ENCODE results near the gene PLSCR1.
"Not testable (repeated sequence)": the region's sequence is repeated elsewhere in the genome, so short reads cannot be mapped to it uniquely, and the experiment has no call there.

PLSCR1 gene

DNA sequence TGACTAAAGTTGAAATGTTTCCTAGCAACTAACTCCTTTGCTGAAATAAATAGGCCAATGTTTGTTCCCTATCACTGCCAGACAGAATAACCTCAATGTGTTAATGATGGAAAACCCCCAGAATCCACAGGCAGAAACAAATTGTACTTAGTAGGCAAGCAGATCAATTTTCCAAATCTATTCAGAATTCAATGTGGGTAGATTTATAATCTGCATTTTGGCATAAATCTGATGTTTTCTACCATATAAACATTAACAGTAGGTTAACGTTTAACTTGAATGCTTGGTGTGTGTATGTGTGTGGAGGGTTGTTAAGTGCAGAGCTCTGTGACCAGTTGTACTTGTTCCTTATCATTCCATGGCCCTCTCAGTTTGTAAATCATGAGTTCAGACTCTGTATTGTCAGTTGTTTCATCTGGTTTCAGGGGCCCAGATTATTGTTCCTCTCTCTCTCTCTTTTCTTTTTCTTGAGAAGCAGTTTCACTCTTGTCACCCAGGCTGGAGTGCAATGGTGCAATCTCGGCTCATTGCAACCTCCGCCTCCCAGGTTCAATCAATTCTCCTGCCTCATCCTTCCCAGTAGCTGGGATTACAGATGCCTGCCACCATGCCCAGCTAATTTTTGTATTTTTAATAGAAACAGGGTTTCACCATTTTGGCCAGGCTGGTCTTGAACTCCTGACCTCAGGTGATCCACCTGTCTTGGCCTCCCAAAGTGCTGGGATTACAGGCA is 32.8 kb downstream of the PLSCR1 start:
- no peak for DNase-seq (ENCODE audit: low spot score)

DNA sequence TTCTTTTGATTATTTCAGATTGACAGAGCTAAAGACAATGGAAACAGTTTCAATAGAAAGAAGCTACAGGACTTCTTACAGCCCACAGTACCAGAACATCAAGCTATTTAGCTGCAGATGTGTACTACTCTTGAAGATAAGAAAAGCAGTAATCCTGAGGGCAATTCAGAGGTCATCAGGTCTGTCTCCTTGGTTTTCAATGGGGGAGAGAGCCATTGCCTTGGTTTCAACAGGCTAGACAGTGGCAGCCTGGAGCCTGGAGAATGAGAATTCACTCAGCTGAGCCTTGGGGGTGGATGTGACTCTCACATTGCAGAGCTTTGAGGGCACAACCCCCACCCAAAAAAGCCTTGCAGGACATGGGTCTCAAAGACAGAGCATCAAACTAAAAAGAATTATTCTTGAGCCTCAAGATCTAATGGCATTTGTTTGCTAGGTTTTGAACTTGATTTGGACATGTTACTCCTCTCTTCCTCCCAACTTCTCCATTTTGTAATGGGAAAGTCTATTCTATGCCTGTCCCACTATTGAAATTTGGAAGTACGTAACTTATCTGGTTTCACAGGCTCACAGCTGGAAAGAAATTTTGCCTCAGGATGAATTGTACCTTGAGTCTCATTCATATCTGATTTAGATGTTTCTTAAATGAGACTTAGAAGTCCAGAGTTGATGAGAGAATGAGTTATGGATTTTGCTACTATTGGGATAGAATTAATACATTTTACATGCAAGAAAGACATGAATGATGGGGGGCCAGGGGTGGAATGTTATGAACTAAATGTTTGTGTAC is 36.9 kb downstream of the PLSCR1 start:
- DNase-seq (ENCODE audit: low spot score): no peak

- no peak for DNase-seq (ENCODE audit: low spot score)
These were observed 38.9 kb downstream of the PLSCR1 start for GRCh38 chr3:146505516-146505915.

- no peak for DNase-seq (ENCODE audit: low spot score)
These were observed 39.8 kb downstream of the PLSCR1 start for GRCh38 chr3:146504498-146505197.

GRCh38 chr3:146503461-146504202 is 40.8 kb downstream of the PLSCR1 start:
- DNase-seq (ENCODE audit: low spot score): no peak

DNA sequence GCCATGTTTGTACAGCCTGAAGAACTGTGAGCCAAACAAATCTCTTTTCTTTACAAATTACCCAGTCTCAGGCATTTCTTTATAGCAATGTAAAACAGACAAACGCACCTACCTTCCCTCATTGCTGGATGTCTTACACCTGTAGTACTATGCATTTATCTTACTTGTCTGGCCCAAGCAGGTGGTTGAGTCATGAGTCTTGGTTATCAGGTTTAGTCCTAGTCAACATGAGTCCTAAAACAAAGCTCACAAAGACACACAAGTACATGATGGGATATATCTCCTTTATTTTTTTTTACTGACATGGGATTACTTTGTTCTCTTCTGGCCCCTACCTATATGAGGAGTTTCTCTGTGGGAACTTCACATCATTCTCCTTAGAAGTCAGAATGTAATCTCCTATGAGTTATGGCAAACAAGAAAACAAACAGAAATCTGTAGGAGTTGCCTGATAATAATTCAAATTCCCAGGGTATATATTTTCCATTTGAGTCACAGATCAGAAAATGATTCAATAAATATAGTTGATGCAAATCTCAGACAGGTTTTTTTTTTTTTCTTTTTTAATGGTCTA is 41.4 kb downstream of the PLSCR1 start:
- no peak for DNase-seq (ENCODE audit: low spot score)

DNA sequence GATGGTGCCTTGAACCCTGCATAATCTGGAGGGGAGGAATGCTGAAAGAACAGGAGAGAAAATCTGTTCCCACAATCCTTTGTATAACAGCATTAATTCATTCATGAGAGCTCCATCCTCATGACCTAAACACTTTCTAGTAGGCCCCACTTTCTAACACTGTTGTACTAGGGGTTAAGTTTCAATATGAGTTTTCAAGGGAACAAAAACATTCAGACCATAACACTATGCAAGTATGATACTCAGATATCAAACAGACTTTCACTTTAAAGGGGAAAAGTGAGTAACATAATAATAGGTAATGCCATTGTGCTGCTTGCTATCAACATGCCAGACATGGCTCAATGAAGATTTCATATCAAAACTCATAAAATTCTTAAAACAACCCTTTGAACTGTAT is 42.7 kb downstream of the PLSCR1 start:
- no peak for DNase-seq (ENCODE audit: low spot score)

DNA sequence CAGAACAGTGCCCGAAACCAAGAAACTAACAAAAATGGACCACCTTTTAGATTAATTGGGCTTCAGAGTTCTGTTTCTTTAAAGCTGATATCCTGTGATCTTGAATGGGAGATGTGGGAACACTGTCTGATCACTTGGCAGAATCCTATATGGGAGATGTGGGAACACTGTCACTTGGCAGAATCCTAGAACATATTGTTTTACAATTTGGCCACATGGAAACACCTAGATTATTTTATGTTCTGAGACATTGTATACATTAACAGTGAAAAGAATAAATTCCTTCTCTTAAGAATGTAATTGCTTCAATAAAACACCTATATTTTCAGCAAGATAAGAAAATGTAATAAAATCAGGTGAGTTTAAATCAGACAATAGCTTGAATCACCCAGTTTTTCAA is 44.7 kb downstream of the PLSCR1 start:
- no peak for DNase-seq (ENCODE audit: low spot score)

DNA sequence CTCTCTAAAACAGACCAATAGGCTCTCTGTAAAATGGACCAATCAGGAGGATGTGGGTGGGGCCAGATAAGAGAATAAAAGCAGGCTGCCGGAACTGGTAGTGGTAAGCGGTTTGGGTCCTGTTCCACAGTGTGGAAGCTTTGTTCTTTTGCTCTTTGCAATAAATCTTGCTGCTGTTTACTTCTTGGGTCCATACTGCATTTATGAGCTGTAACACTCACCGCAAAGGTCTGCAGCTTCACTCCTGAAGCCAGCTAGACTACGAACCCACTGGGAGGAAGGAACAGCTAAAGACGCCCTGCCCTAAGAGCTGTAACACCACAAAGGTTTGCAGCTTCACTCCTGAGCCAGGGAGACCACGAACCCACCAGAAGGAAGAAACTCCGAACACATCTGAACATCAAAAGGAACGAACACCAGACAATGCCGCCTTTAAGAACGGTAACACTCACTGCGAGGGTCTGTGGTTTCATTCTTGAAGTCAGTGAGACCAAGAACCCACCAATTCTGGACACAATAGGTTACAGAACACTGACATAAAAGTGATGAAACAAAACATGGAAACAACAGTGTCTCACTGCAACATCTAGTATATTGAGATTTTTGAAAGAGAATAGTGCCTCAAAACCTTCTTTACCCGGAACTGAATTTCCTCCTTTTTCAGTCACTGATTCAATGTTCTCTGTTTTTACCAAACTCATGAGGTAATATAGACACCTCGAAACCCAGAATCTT is 46.2 kb downstream of the PLSCR1 start:
- DNase-seq (ENCODE audit: low spot score): no peak

DNA sequence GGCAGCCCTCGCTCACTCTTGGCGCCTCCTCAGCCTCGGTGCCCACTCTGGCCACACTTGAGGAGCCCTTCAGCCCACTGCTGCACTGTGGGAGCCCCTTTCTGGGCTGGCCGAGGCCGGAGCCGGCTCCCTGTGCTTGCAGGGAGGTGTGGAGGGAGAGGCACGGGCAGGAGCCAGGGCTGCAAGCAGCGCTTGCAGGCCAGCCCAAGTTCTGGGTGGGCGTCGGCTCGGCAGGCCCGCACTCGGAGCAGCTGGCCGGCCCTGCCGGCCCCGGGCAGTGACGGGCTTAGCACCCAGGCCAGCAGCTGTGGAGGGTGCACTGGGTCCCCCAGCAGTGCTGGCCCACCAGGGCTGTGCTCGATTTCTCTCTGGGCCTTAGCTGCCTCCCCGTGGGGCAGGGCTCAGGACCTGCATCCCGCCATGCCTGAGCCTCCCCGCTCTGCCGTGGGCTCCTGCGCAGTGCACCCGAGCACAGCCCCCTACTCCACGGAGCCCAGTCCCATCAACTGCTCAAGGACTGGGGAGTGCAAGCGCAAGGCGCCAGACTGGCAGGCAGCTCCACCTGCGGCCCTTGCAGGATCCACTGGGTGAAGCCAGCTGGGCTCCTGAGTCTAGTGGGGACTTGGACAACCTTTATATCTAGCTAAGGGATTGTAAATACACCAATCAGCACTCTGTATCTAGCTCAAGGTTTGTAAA is 47.1 kb downstream of the PLSCR1 start:
- not testable (repeated sequence) for DNase-seq (ENCODE audit: low spot score)

- no peak for DNase-seq (ENCODE audit: low spot score)
These were observed 47.7 kb downstream of the PLSCR1 start for GRCh38 chr3:146496726-146497125.

- no peak for DNase-seq (ENCODE audit: low spot score)
These were observed 48.2 kb downstream of the PLSCR1 start for GRCh38 chr3:146496251-146496650.

- DNase-seq (ENCODE audit: low spot score): no peak
These were observed 50.6 kb downstream of the PLSCR1 start for GRCh38 chr3:146493761-146494160.

DNA sequence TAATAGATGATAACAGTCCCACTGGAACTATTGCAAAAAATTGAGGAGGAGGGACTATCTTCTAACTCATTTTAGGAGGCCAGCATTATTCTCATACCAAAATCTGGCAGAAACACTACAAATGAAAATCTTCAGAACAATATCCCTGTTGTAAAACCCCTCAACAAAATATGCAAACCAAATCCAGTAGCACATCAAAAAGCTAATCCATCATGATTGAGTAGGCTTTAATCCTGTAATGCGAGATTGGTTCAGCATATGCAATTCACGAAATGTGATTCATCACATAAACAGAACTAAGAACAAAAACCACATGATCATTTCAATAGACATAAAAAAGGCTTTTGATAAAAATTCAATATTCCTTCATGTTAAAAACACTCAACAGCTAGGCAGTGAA is 51.2 kb downstream of the PLSCR1 start:
- DNase-seq (ENCODE audit: low spot score): no peak

DNA sequence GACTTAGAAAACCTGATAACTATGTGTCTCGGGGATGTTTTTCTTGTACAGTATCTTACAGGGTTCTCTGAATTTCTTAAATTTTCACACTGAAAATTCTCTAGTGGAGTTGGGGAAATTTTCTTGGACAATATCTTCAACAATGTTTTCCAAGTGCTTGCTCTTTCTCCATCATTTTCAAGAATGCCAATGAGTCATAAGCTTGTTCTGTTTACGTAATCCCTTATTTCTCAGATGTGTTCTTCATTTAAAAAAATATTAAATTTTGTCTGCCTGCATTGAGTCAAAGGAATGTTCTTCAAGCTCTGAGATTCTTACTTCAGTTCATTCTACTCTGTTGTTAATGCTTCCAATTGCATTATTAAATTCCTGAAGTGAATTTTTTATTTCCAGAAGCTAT is 53.1 kb downstream of the PLSCR1 start:
- no peak for DNase-seq (ENCODE audit: low spot score)

- no peak for DNase-seq (ENCODE audit: low spot score)
These were observed 59.1 kb downstream of the PLSCR1 start for GRCh38 chr3:146485297-146485696.

DNA sequence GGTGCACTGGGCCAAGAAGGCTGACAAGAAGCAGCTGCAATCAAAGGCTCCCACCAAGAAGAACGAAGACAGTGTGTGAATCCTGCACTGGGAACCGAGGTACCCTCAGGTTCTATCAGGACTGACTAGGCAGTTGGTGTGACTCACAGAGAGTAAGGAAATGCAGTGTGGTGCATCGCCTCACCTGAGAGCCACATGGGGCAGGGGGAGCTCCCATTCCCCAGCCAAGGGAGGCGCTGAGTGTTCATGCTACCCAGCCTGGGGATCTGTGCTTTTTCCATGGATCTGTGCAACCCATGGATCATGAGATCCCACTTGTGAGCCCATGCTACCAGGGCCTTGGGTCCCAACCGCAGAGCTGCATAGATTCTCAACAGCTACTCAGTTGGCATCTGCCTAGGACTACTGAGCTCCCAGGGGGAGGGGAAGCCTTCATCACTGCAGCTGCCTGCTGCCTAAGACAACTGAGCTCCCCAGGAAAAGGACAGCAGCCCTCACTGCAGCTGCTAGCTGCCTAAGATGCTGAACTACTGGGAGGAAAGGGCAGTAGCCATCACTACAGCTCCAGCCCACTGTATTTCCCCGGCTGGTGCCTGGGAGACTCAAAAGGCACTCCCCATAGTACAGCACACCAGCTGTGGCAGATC is 68.2 kb downstream of the PLSCR1 start:
- no peak for DNase-seq (ENCODE audit: low spot score)

DNA sequence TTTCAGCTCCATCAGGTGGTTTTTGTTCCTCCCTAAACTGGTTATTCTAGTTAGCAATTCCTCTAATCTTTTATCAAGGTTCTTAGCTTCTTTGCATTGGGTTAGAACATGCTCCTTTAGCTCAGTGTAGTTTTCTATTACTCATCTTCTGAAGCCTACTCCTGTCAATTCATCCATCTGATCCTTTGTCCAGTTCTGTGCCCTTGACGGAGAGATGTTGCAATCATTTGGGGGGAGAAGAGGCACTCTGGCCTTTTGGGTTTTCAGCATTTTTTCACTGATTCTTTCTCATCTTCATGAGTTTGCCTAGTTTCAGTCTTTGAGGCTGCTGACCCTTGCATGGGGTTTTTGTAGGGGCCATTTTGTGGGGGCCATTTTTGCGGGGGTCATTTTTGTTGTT is 69.4 kb downstream of the PLSCR1 start:
- not testable (repeated sequence) for DNase-seq (ENCODE audit: low spot score)

DNA sequence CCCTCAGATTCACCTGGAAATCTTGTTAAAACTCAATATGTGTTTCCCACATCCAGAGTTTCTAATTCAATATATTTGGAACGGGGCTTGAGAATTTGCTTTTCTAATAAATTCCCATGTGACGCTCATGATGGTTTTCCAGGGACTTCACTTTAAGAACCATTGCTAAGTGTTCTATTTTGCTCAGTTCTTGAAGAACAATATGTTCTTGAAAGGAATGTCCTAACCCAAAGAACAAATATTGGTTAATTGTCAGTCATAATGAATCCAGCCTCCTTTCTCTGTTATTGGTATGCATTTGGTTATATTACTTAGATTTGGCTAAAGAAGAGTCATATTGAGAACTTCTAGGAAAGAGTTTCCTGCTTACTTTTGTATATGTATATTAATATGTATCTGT is 70.7 kb downstream of the PLSCR1 start:
- DNase-seq (ENCODE audit: low spot score): no peak

- DNase-seq (ENCODE audit: low spot score): no peak
These were observed 71.8 kb downstream of the PLSCR1 start for GRCh38 chr3:146472611-146473010.
